Kidney (tissue), 14 donors: ENCODE measurements around the gene TC2N. TPM values are rescaled to one million over a fixed set of nuclear protein-coding genes. Genes with fewer than 3 reads are reported as not detected.
A peak's percentile ranks its signal among the peaks of the same experiment; 100 is the strongest.

Experiments
- DNase-seq, 5 donors: peaks; one replicate each; pipeline ENCODE4 v3.0.0-alpha.2; 2013 to 2020
- FAIRE-seq: peaks from 2 replicates; lab custom pipeline; 2012; peaks lifted over from hg19 to GRCh38; lab: Jason Lieb, UNC
- H3K27ac ChIP-seq, 2 donors: one replicate each; pipeline ENCODE4 v1.7.0; 2013; ENCODE audit warnings: low read depth in 2 of 2, low read length in 2 of 2, inconsistent platforms in 1 of 2
- H3K27me3 ChIP-seq: one replicate; pipeline ENCODE4 v1.7.1; 2013; ENCODE audit warnings: low read length, inconsistent platforms; ENCODE audit not compliant: control insufficient read depth, insufficient read depth
- H3K36me3 ChIP-seq, 3 donors: one replicate each; pipeline versions ENCODE4 v1.7.0 to v1.7.1; 2013; ENCODE audit warnings: low read length in 3 of 3, control low read depth in 1 of 3, inconsistent platforms in 1 of 3; ENCODE audit not compliant: insufficient read depth in 3 of 3, control insufficient read depth in 2 of 3
- H3K4me1 ChIP-seq, 3 donors: one replicate each; pipeline versions ENCODE4 v1.7.0 to v1.7.1; 2013; ENCODE audit warnings: low read length in 3 of 3, inconsistent platforms in 1 of 3, low read depth in 1 of 3; ENCODE audit not compliant: control insufficient read depth in 2 of 3, insufficient read depth in 2 of 3
- H3K4me3 ChIP-seq, 3 donors: one replicate each; pipeline versions ENCODE4 v1.7.0 to v1.8.1; 2013; ENCODE audit warnings: low read length in 3 of 3, control low read depth in 1 of 3, inconsistent platforms in 1 of 3
- H3K9ac ChIP-seq, 3 donors: one replicate each; pipeline versions ENCODE4 v1.7.0 to v1.7.1; 2013; ENCODE audit warnings: low read length in 3 of 3, control low read depth in 1 of 3, inconsistent platforms in 1 of 3
- H3K9me3 ChIP-seq, 3 donors: one replicate each; pipeline versions ENCODE4 v1.7.0 to v1.7.1; 2013; ENCODE audit warnings: low read length in 3 of 3, control low read depth in 1 of 3, inconsistent platforms in 1 of 3; ENCODE audit not compliant: control insufficient read depth in 2 of 3, insufficient read depth in 1 of 3
- intact Hi-C: fragments of 100-400 bp; cut with DNase I; formaldehyde crosslinking; loops from one replicate; pipeline ENCODE4 v1.11.1; 2022
- polyA plus RNA-seq: library from polyadenylated mRNA; stranded (reverse); fragments of 350-450 nt; fragmentation: Illumina TruSeq; extraction: RNeasy Lipid Tissue Mini Kit (QIAGEN cat#74804); gene quantifications from one replicate; pipeline ENCODE4 v1.2.3, GENCODE V29; 2014; ENCODE audit warnings: low read depth, low replicate concordance; ENCODE audit not compliant: insufficient read depth
- total RNA-seq: library from RNA; stranded (reverse); fragmentation: NEBNext Ultra II Directional; extraction: Animal tissue kit (Norgen Biotek cat#: 25700); gene quantifications from one replicate; pipeline ENCODE4 v1.2.1, GENCODE V29; 2021
- TF ChIP-seq, protein P1 (sequence below): IDR thresholded peaks from 3 replicates; pipeline ENCODE4 v1.5.1; 2012; ENCODE audit warnings: mild to moderate bottlenecking, moderate library complexity, borderline replicate concordance; ENCODE audit not compliant: insufficient read depth; ENCODE audit errors: extremely low read depth
- donor health status: control.
- donor health status: control.
- donor health status: control.
- donor health status: control.
- donor health status: control.
- donor health status: DM: yes; HTN: yes; CAD: no.
- donor health status: Normal renal cell carcinoma (clear cell type).

The TC2N gene
- total and polyA plus RNA-seq, 2 donors from 2014 or later = 5.8 to 39.7 TPM

DNA sequence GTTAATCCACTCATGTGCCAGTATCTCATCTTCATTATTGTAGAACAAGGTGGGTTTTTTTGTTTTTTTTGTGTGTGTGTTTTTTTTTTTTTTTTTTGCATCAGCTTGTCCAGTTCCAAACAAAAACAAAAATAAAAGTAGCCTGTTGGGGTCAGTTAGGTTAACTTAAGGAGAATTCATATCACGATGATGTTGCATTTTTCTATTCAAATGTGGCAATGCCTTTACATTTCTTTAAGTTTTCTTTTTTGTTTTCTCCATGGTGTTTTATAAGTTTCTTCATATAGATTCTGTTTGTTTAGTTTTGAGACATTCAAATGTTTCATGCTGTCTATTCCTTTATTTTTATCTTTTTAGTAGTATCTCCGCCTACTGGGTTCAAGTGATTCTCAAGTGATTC lies 119.3 kb downstream of the TC2N start:
- intact Hi-C loops = no loop called here
- Histone ChIP-seq H3K36me3 (no peaks in the 10 kb centered on the region), H3K9ac (no peak overlapping the region), H3K4me1 (peaks cover 0 to 2% (median 0%) of the 10 kb centered on the region in 3 donors), H3K27me3 (no peaks in the 10 kb centered on the region), H3K4me3 (no peak overlapping the region), H3K9me3 (no peaks in the 10 kb centered on the region), H3K27ac (no peak overlapping the region)
- FAIRE-seq (peak; percentile 39), DNase-seq (no peak)
- TF ChIP-seq, protein P1, sequence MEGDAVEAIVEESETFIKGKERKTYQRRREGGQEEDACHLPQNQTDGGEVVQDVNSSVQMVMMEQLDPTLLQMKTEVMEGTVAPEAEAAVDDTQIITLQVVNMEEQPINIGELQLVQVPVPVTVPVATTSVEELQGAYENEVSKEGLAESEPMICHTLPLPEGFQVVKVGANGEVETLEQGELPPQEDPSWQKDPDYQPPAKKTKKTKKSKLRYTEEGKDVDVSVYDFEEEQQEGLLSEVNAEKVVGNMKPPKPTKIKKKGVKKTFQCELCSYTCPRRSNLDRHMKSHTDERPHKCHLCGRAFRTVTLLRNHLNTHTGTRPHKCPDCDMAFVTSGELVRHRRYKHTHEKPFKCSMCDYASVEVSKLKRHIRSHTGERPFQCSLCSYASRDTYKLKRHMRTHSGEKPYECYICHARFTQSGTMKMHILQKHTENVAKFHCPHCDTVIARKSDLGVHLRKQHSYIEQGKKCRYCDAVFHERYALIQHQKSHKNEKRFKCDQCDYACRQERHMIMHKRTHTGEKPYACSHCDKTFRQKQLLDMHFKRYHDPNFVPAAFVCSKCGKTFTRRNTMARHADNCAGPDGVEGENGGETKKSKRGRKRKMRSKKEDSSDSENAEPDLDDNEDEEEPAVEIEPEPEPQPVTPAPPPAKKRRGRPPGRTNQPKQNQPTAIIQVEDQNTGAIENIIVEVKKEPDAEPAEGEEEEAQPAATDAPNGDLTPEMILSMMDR = no peak

DNA sequence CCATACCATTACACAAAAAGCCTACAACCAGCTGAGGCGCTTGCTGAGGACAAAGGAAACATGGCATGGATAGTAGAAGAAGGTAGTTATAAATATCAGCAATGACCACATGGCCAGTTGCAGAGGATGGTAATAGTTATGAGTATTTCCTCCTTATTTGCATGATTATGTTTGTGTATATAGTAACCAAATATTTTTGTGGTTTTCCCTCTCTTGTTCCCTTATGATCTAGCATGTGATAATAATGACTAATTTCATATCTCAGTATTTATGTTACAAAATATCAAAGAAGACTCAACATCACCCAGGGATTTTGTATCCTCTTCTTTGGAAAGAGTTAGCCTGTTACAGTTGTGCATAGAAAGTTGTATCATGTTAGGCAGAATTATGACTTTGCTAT lies 122.0 kb downstream of the TC2N start:
- intact Hi-C loops = no loop called here
- no peaks in the 10 kb centered on the region for H3K36me3 ChIP-seq
- no peak overlapping the region for H3K27ac ChIP-seq
- no peaks in the 10 kb centered on the region for H3K9me3 ChIP-seq
- peaks cover 0 to 2% (median 0%) of the 10 kb centered on the region in 3 donors for H3K4me1 ChIP-seq
- no peak overlapping the region for H3K4me3 ChIP-seq
- no peaks in the 10 kb centered on the region for H3K27me3 ChIP-seq
- no peak overlapping the region for H3K9ac ChIP-seq
- no peak for DNase-seq
- no peak for FAIRE-seq
- TF ChIP-seq, protein P1 = no peak

DNA sequence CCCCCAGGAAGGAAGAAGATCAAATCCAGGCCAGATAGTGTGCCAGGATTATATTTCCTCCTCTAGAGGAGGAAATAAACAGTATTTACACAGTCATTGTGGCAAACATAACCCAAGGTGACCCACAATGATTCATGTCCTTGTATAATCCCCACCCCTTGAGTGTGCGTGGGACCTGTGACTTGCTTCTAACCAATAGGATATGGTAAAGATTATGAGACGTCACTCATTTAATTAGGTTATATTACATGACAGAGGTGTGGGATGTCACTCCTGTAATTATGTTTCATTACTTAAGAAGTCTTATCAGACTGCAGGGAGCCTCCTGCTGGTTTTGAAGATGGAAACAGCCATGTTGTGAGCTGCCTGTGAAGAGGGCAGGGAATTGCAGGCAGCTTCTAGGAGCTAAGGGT lies 123.3 kb downstream of the TC2N start:
- DNase-seq = no peak
- no peak overlapping the region for H3K27ac ChIP-seq
- TF ChIP-seq, protein P1 = no peak

DNA sequence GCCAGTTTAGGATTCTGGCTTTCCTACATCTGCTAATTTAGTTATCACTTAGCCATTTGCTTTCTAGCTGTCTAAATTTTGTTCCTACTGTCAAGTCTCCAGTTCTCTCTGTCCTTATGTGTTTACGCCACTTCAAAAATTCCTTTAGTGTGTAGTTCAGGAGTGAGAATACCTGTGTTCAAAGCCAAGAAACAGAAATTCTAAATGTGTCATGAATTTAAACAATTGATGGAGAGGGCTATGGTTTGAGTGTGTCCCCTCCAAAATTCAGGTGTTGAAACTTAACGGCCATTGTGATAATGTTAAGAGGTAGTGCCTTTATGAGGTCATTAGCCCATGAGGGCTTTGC lies 124.1 kb downstream of the TC2N start:
- no peak overlapping the region for H3K4me3 ChIP-seq
- FAIRE-seq (no peak), DNase-seq (no peak)
- no peaks in the 10 kb centered on the region for H3K9me3 ChIP-seq
- H3K36me3 ChIP-seq = no peaks in the 10 kb centered on the region
- no peaks in the 10 kb centered on the region for H3K27me3 ChIP-seq
- H3K9ac ChIP-seq = no peak overlapping the region
- peaks cover 0 to 2% (median 0%) of the 10 kb centered on the region in 3 donors for H3K4me1 ChIP-seq
- intact Hi-C loops = no loop called here
- H3K27ac ChIP-seq = no peak overlapping the region
- TF ChIP-seq, protein P1 = no peak

More for the DNA sequence above, 123.3 kb downstream of the TC2N start:
- no peak for FAIRE-seq
- Histone ChIP-seq H3K36me3 (no peaks in the 10 kb centered on the region), H3K27me3 (no peaks in the 10 kb centered on the region), H3K9me3 (no peaks in the 10 kb centered on the region), H3K4me3 (no peak overlapping the region), H3K9ac (no peak overlapping the region), H3K4me1 (peaks cover 0 to 2% (median 0%) of the 10 kb centered on the region in 3 donors)
- intact Hi-C loops = no loop called here
